A673 (cell line): ENCODE measurements around the gene GBX1. TPM values are rescaled to one million over a fixed set of nuclear protein-coding genes. Genes with fewer than 3 reads are reported as not detected.

Experiments
- BruUV-seq: library from RNA; stranded (reverse); fragments of 400-500 nt; replicated peaks from 2 replicates; lab custom pipeline; 2021; lab: Mats Ljungman, UMichigan
- CTCF ChIA-PET: fragments of 300-600 bp; sonication (Branson Sonifier 250); formaldehyde crosslinking; loops from one replicate; lab custom pipeline; 2022; ENCODE audit warnings: antibody characterized with exemption; lab: Charles Lee
- POLR2A ChIA-PET: fragments of 300-600 bp; sonication (Branson Sonifier 250); formaldehyde crosslinking; loops from one replicate; lab custom pipeline; 2022; ENCODE audit warnings: antibody characterized with exemption; ENCODE audit not compliant: low non-redundant PET; lab: Charles Lee
- DNase-seq: peaks from one replicate; pipeline ENCODE4 v3.0.0-alpha.2; 2015; ENCODE audit warnings: low spot score
- H3K27ac ChIP-seq: fragments of 200-600 bp; sonication (generic); 2 replicates; pipeline ENCODE4 v1.5.1; 2016; ENCODE audit warnings: mixed run types, low read depth, mild to moderate bottlenecking, mixed read lengths, antibody characterized with exemption, low read length; ENCODE audit not compliant: poor library complexity, severe bottlenecking
- H3K27me3 ChIP-seq: fragments of 200-600 bp; sonication (generic); replicated peaks from 2 replicates; pipeline ENCODE4 v1.6.1; 2017; ENCODE audit warnings: mixed run types, low read depth, mild to moderate bottlenecking, mixed read lengths, antibody characterized with exemption, low read length; ENCODE audit not compliant: insufficient read depth, poor library complexity
- H3K36me3 ChIP-seq: fragments of 200-600 bp; sonication (generic); 2 replicates; pipeline ENCODE4 v1.6.1; 2016; ENCODE audit warnings: mixed run types, mild to moderate bottlenecking, mixed read lengths, antibody characterized with exemption, low read length; ENCODE audit not compliant: insufficient read depth, poor library complexity, severe bottlenecking
- H3K4me1 ChIP-seq: fragments of 200-600 bp; sonication (generic); 2 replicates; pipeline ENCODE4 v1.6.1; 2017; ENCODE audit warnings: mixed run types, mild to moderate bottlenecking, mixed read lengths, antibody characterized with exemption, low read length; ENCODE audit not compliant: insufficient read depth, poor library complexity, severe bottlenecking
- H3K4me3 ChIP-seq: fragments of 200-600 bp; sonication (generic); 2 replicates; pipeline ENCODE4 v1.5.1; 2016; ENCODE audit warnings: low read depth, mixed run types, mild to moderate bottlenecking, mixed read lengths, low read length; ENCODE audit not compliant: poor library complexity, severe bottlenecking
- H3K9me3 ChIP-seq: fragments of 200-600 bp; sonication (generic); 2 replicates; pipeline ENCODE4 v1.6.1; 2016; ENCODE audit warnings: mixed run types, low read depth, mild to moderate bottlenecking, mixed read lengths, antibody characterized with exemption, low read length; ENCODE audit not compliant: poor library complexity, severe bottlenecking
- CTCF ChIP-seq: fragments of 300-800, 200-600 bp; sonication (generic); conservative IDR thresholded peaks from 2 replicates; pipeline ENCODE4 v1.5.1; 2017; ENCODE audit warnings: low read depth, mild to moderate bottlenecking, antibody characterized with exemption, low read length, moderate library complexity, mixed read lengths
- EZH2 ChIP-seq: fragments of 200-600 bp; sonication (generic); IDR thresholded peaks from 2 replicates; pipeline ENCODE4 v1.6.1; 2017; ENCODE audit warnings: borderline replicate concordance, low read depth, mild to moderate bottlenecking, mixed read lengths, antibody characterized with exemption, low read length; ENCODE audit not compliant: poor library complexity, severe bottlenecking
- intact Hi-C: fragments of 100-400 bp; cut with micrococcal nuclease; formaldehyde crosslinking; loops from one replicate; pipeline ENCODE4 v1.10.0; 2022; ENCODE audit not compliant: unreplicated experiment
- total RNA-seq: library from RNA; stranded (reverse); gene quantifications from 2 replicates; pipeline ENCODE4 v1.2.3, GENCODE V29; 2021

The GBX1 gene
- total RNA-seq, 1 experiment from 2014 or later = not detected

GRCh38 chr7:151129960-151130591, 37.4 kb downstream of the GBX1 start:
- no peak overlapping the region for H3K4me3 ChIP-seq
- peaks cover 34% of the 10 kb centered on the region for H3K36me3 ChIP-seq
- no peak for DNase-seq
- no peaks in the 10 kb centered on the region for H3K27me3 ChIP-seq
- intact Hi-C loops = no loop called here
- no TSS peak for BruUV-seq
- H3K9me3 ChIP-seq = no peaks in the 10 kb centered on the region
- POLR2A ChIA-PET = no interaction called here
- CTCF ChIA-PET = no interaction called here
- TF ChIP-seq EZH2 (no peak), CTCF (no peak)
- H3K4me1 ChIP-seq = peaks cover 7% of the 10 kb centered on the region
- H3K27ac ChIP-seq = no peak overlapping the region

GRCh38 chr7:151129117-151129959, 38.2 kb downstream of the GBX1 start:
- H3K4me1 ChIP-seq = peaks cover 11% of the 10 kb centered on the region
- H3K27ac ChIP-seq = no peak overlapping the region
- ChIA-PET CTCF (no interaction called here), POLR2A (no interaction called here)
- intact Hi-C loops = no loop called here
- DNase-seq = no peak
- no peak overlapping the region for H3K4me3 ChIP-seq
- no peaks in the 10 kb centered on the region for H3K9me3 ChIP-seq
- TF ChIP-seq EZH2 = no peak
- no peak for TF ChIP-seq CTCF
- no peaks in the 10 kb centered on the region for H3K27me3 ChIP-seq
- peaks cover 32% of the 10 kb centered on the region for H3K36me3 ChIP-seq
- BruUV-seq = no TSS peak

GRCh38 chr7:151128716-151129115, 38.8 kb downstream of the GBX1 start:
- Histone ChIP-seq H3K36me3 (peaks cover 32% of the 10 kb centered on the region), H3K9me3 (no peaks in the 10 kb centered on the region), H3K4me1 (peaks cover 11% of the 10 kb centered on the region), H3K27ac (no peak overlapping the region), H3K27me3 (no peaks in the 10 kb centered on the region), H3K4me3 (no peak overlapping the region)
- ChIA-PET POLR2A (no interaction called here), CTCF (no interaction called here)
- intact Hi-C loops = no loop called here
- TF ChIP-seq EZH2 (no peak), CTCF (no peak)
- no peak for DNase-seq
- BruUV-seq = no TSS peak
